ENCODE results near the gene SOS1.

GRCh38 chr2:38973266-38973665 lies 147.6 kb downstream of the SOS1 start:
- TF ChIP-seq, protein P1, sequence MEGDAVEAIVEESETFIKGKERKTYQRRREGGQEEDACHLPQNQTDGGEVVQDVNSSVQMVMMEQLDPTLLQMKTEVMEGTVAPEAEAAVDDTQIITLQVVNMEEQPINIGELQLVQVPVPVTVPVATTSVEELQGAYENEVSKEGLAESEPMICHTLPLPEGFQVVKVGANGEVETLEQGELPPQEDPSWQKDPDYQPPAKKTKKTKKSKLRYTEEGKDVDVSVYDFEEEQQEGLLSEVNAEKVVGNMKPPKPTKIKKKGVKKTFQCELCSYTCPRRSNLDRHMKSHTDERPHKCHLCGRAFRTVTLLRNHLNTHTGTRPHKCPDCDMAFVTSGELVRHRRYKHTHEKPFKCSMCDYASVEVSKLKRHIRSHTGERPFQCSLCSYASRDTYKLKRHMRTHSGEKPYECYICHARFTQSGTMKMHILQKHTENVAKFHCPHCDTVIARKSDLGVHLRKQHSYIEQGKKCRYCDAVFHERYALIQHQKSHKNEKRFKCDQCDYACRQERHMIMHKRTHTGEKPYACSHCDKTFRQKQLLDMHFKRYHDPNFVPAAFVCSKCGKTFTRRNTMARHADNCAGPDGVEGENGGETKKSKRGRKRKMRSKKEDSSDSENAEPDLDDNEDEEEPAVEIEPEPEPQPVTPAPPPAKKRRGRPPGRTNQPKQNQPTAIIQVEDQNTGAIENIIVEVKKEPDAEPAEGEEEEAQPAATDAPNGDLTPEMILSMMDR (IDR thresholded peaks at IDR 0.05): no peak
- TF ChIP-seq EP300 (IDR thresholded peaks at IDR 0.05) (no peak), POLR2AphosphoS5 (IDR thresholded peaks at IDR 0.05) (no peak), POLR2A (IDR thresholded peaks at IDR 0.05) (no peak)

Measured in upper lobe of left lung (tissue), 4 donors.